CD4-positive, alpha-beta T cell treated with Interleukin-4 for 4 hours (primary cell): ENCODE data around the gene IL9.

Experiments
- DNase-seq: peaks from one replicate; pipeline ENCODE4 v3.0.0-alpha.2; 2020

The IL9 gene

GRCh38 chr5:135890867-135891266 lies 4.8 kb downstream of the IL9 start:
- DNase-seq, result no peak

- no peak for DNase-seq
Measured at GRCh38 chr5:135890296-135890695, 5.3 kb downstream of the IL9 start.

GRCh38 chr5:135887881-135888614 lies 7.6 kb downstream of the IL9 start:
- DNase-seq, result no peak

- peak; percentile 68 for DNase-seq
Measured at GRCh38 chr5:135887447-135887864, 8.2 kb downstream of the IL9 start.

- DNase-seq, result no peak
Measured at GRCh38 chr5:135886136-135886535, 9.5 kb downstream of the IL9 start.

GRCh38 chr5:135885031-135885430 lies 10.6 kb downstream of the IL9 start:
- no peak for DNase-seq

- no peak for DNase-seq
Measured at GRCh38 chr5:135883441-135883840, 12.2 kb downstream of the IL9 start.

- no peak for DNase-seq
Measured at GRCh38 chr5:135883026-135883425, 12.6 kb downstream of the IL9 start.

- no peak for DNase-seq
Measured at GRCh38 chr5:135881819-135882218, 13.8 kb downstream of the IL9 start.

- no peak for DNase-seq
Measured at GRCh38 chr5:135881244-135881643, 14.4 kb downstream of the IL9 start.

- no peak for DNase-seq
Measured at GRCh38 chr5:135880801-135881200, 14.8 kb downstream of the IL9 start.

- no peak for DNase-seq
Measured at GRCh38 chr5:135880278-135880677, 15.4 kb downstream of the IL9 start.

- DNase-seq, result no peak
Measured at GRCh38 chr5:135879591-135879990, 16.1 kb downstream of the IL9 start.

- no peak for DNase-seq
Measured at GRCh38 chr5:135878156-135878620, 17.5 kb downstream of the IL9 start.

GRCh38 chr5:135877570-135878155 lies 18.0 kb downstream of the IL9 start:
- no peak for DNase-seq

GRCh38 chr5:135876146-135876545 lies 19.5 kb downstream of the IL9 start:
- DNase-seq, result no peak

GRCh38 chr5:135875567-135875966 lies 20.1 kb downstream of the IL9 start:
- DNase-seq, result no peak

GRCh38 chr5:135874461-135874860 lies 21.2 kb downstream of the IL9 start:
- no peak for DNase-seq

- no peak for DNase-seq
Measured at GRCh38 chr5:135873831-135874230, 21.8 kb downstream of the IL9 start.

GRCh38 chr5:135871268-135871915 lies 24.2 kb downstream of the IL9 start:
- no peak for DNase-seq

- no peak for DNase-seq
Measured at GRCh38 chr5:135869935-135870334, 25.7 kb downstream of the IL9 start.

- no peak for DNase-seq
Measured at GRCh38 chr5:135869276-135869675, 26.4 kb downstream of the IL9 start.

GRCh38 chr5:135868681-135869080 lies 27.0 kb downstream of the IL9 start:
- DNase-seq, result no peak

- no peak for DNase-seq
Measured at GRCh38 chr5:135867599-135867998, 28.0 kb downstream of the IL9 start.
